Keratinocyte (primary cell): ENCODE data around the gene RANBP3. TPM values are rescaled to one million over a fixed set of nuclear protein-coding genes. Genes with fewer than 3 reads are reported as not detected.
A peak's percentile ranks its signal among the peaks of the same experiment; 100 is the strongest.

Experiments used
- DNase-seq: peaks from one replicate; pipeline ENCODE4 v3.0.0-alpha.2; 2011; ENCODE audit warnings: low read depth, missing footprints, low spot score
- FAIRE-seq: peaks from 2 replicates; lab custom pipeline; 2011; peaks lifted over from hg19 to GRCh38; lab: Jason Lieb, UNC
- H2AFZ ChIP-seq: 2 replicates; pipeline ENCODE4 v1.6.0; 2012; ENCODE audit warnings: low read length, control low read depth, inconsistent platforms; ENCODE audit not compliant: control insufficient read depth
- H3K27ac ChIP-seq: 2 replicates; pipeline ENCODE4 v1.5.1; 2011; ENCODE audit warnings: low read length; ENCODE audit not compliant: control insufficient read depth, insufficient read depth
- H3K27me3 ChIP-seq: 3 replicates; pipeline ENCODE4 v1.6.0; 2011; ENCODE audit warnings: low read length; ENCODE audit not compliant: control insufficient read depth, insufficient read depth; ENCODE audit errors: extremely low read depth
- H3K36me3 ChIP-seq, 2 experiments: 2 replicates in 1 of 2; 3 replicates in 1 of 2; pipeline ENCODE4 v1.5.1; 2011; ENCODE audit warnings: low read length in 2 of 2, mild to moderate bottlenecking in 1 of 2; ENCODE audit not compliant: control insufficient read depth in 2 of 2, insufficient read depth in 2 of 2; ENCODE audit errors: extremely low read depth in 1 of 2
- H3K4me1 ChIP-seq: 3 replicates; pipeline ENCODE4 v1.5.1; 2011; ENCODE audit warnings: low read length; ENCODE audit not compliant: control insufficient read depth, insufficient read depth; ENCODE audit errors: extremely low read depth
- H3K4me2 ChIP-seq: 3 replicates; pipeline ENCODE4 v1.6.0; 2011; ENCODE audit warnings: low read depth, low read length; ENCODE audit not compliant: control insufficient read depth, insufficient read depth; ENCODE audit errors: extremely low read depth
- H3K4me3 ChIP-seq, 3 experiments: fragments of 200-600 bp in 1 of 3; sonication (generic) in 1 of 3; 2 replicates in 2 of 3; 3 replicates in 1 of 3; pipeline ENCODE4 v1.5.1; 2011 to 2016; ENCODE audit warnings: low read length in 3 of 3, mild to moderate bottlenecking in 3 of 3, control low read depth in 2 of 3, inconsistent platforms in 1 of 3, low read depth in 1 of 3, mixed read lengths in 1 of 3, mixed run types in 1 of 3, moderate library complexity in 1 of 3; ENCODE audit not compliant: control insufficient read depth in 2 of 3, insufficient read depth in 2 of 3; ENCODE audit errors: extremely low read depth in 1 of 3
- H3K79me2 ChIP-seq: 2 replicates; pipeline ENCODE4 v1.6.0; 2012; ENCODE audit warnings: low read length; ENCODE audit not compliant: control insufficient read depth, insufficient read depth
- H3K9ac ChIP-seq: 3 replicates; pipeline ENCODE4 v1.6.0; 2011; ENCODE audit warnings: low read length; ENCODE audit not compliant: control insufficient read depth, insufficient read depth; ENCODE audit errors: extremely low read depth
- H3K9me1 ChIP-seq: 3 replicates; pipeline ENCODE4 v1.6.0; 2011; ENCODE audit warnings: low read length; ENCODE audit not compliant: control insufficient read depth, insufficient read depth; ENCODE audit errors: extremely low read depth
- H3K9me3 ChIP-seq: 2 replicates; pipeline ENCODE4 v1.5.1; 2012; ENCODE audit warnings: low read depth, low read length; ENCODE audit not compliant: control insufficient read depth
- H4K20me1 ChIP-seq: 3 replicates; pipeline ENCODE4 v1.6.0; 2011; ENCODE audit warnings: low read length; ENCODE audit not compliant: control insufficient read depth, insufficient read depth; ENCODE audit errors: extremely low read depth
- CTCF ChIP-seq, 3 experiments: IDR thresholded peaks in 1 of 3; conservative IDR thresholded peaks in 1 of 3; optimal IDR thresholded peaks in 1 of 3; 2 replicates in 2 of 3; 3 replicates in 1 of 3; pipeline versions ENCODE3 to v1.5.1; 2011; ENCODE audit warnings: low read length in 3 of 3, mild to moderate bottlenecking in 3 of 3, moderate library complexity in 2 of 3, control low read depth in 1 of 3, inconsistent platforms in 1 of 3; ENCODE audit not compliant: insufficient read depth in 2 of 3; ENCODE audit errors: extremely low read depth in 1 of 3
- EZH2 ChIP-seq: IDR thresholded peaks from one replicate; pipeline ENCODE4 v1.6.1; 2012; ENCODE audit warnings: inconsistent platforms, mild to moderate bottlenecking, low read length, moderate library complexity
- dilution Hi-C: fragments of 300-500 bp; cut with MboI; formaldehyde crosslinking; loops from one replicate; pipeline ENCODE4 v1.7.0; 2020; ENCODE audit warnings: low sequenced_read_pairs; ENCODE audit not compliant: extremely low pct_ligation_motif_present
- polyA plus RNA-seq, 5 experiments: library from polyadenylated mRNA; depleted of rRNA in 3 of 5; stranded (reverse) in 3 of 5; stranded (forward) in 1 of 5; unstranded in 1 of 5; fragments of >200 nt; gene quantifications; 1 replicate in 1 of 5; 2 replicates in 3 of 5; 3 replicates in 1 of 5; pipeline versions ENCODE4 v1.2.1 to v1.2.3, GENCODE V29; 2011 to 2012; ENCODE audit warnings: missing spikeins in 2 of 5, low read depth in 1 of 5, low replicate concordance in 1 of 5

The RANBP3 gene
- polyA plus RNA-seq, 1 donor (not counting 4 experiments of a cell fraction or from before 2014, with no cell fraction given): 36.4 TPM

- Histone ChIP-seq H3K9me1 (no peaks in the 10 kb centered on the region), H3K4me1 (no peaks in the 10 kb centered on the region), H3K4me2 (no peak overlapping the region), H3K9me3 (no peaks in the 10 kb centered on the region), H3K36me3 (peaks cover 7 to 18% of the 10 kb centered on the region in 2 experiments), H3K27ac (no peak overlapping the region), H2AFZ (no peak overlapping the region), H3K9ac (no peak overlapping the region), H3K27me3 (no peaks in the 10 kb centered on the region), H3K79me2 (no peaks in the 10 kb centered on the region), H3K4me3 (no peak overlapping the region), H4K20me1 (no peaks in the 10 kb centered on the region)
- dilution Hi-C loops: no loop called here
- TF ChIP-seq EZH2: no peak
- no peak for TF ChIP-seq CTCF (optimal IDR thresholded peaks at IDR 0.05 in 1 of 3, IDR thresholded peaks at IDR 0.05 in 1 of 3, conservative IDR thresholded peaks at IDR 0.05 in 1 of 3; ENCODE audit: extremely low read depth in 1 of 3, insufficient read depth in 2 of 3, low read length in 3 of 3)
- no peak for FAIRE-seq
- no peak for DNase-seq
These were observed 21.8 kb upstream of the RANBP3 start for GRCh38 chr19:5999693-6000092.

GRCh38 chr19:5997371-5997770 lies 19.4 kb upstream of the RANBP3 start:
- dilution Hi-C loops: no loop called here
- H3K9ac ChIP-seq: no peak overlapping the region
- peaks cover 0 to 12% of the 10 kb centered on the region in 2 experiments for H3K36me3 ChIP-seq
- TF ChIP-seq CTCF (optimal IDR thresholded peaks at IDR 0.05 in 1 of 3, IDR thresholded peaks at IDR 0.05 in 1 of 3, conservative IDR thresholded peaks at IDR 0.05 in 1 of 3; ENCODE audit: extremely low read depth in 1 of 3, insufficient read depth in 2 of 3, low read length in 3 of 3) (peak in 2 of 3 experiments; percentile 8 to 39), EZH2 (no peak)
- no peak overlapping the region for H3K4me2 ChIP-seq
- H3K79me2 ChIP-seq: no peaks in the 10 kb centered on the region
- FAIRE-seq: no peak
- H2AFZ ChIP-seq: no peak overlapping the region
- H3K27me3 ChIP-seq: no peaks in the 10 kb centered on the region
- no peak for DNase-seq
- no peaks in the 10 kb centered on the region for H4K20me1 ChIP-seq
- no peaks in the 10 kb centered on the region for H3K4me1 ChIP-seq
- no peaks in the 10 kb centered on the region for H3K9me3 ChIP-seq
- no peak overlapping the region for H3K4me3 ChIP-seq
- H3K9me1 ChIP-seq: no peaks in the 10 kb centered on the region
- H3K27ac ChIP-seq: no peak overlapping the region
